ENCODE results near the gene COX10.
"Not testable (repeated sequence)": the region's sequence is repeated elsewhere in the genome, so short reads cannot be mapped to it uniquely, and the experiment has no call there.

- not testable (repeated sequence) for TF ChIP-seq SUZ12 (IDR thresholded peaks at IDR 0.05; ENCODE audit: extremely low read depth, insufficient read depth, insufficient read length); YY1 (IDR thresholded peaks at IDR 0.05; ENCODE audit: insufficient read depth, insufficient read length)
These were observed 108.5 kb downstream of the COX10 start for GRCh38 chr17:14177801-14178200.

All from NT2/D1 (cell line).